Umbilical cord (tissue), 2 donors: ENCODE data around the gene MCF2L. TPM values are rescaled to one million over a fixed set of nuclear protein-coding genes. Genes with fewer than 3 reads are reported as not detected.
"Not testable (repeated sequence)": the region's sequence is repeated elsewhere in the genome, so short reads cannot be mapped to it uniquely, and the experiment has no call there.

Source experiments
- DNase-seq: peaks from one replicate; pipeline ENCODE4 v3.0.0-alpha.2; 2015; ENCODE audit warnings: low spot score
- total RNA-seq: library from RNA; depleted of rRNA; stranded (reverse); fragments of >200 nt; gene quantifications from one replicate; pipeline ENCODE4 v1.2.3, GENCODE V29; 2014; ENCODE audit warnings: low replicate concordance; ENCODE audit not compliant: insufficient read depth

The MCF2L gene
- total RNA-seq, 1 donor from 2014 or later: 9.4 TPM

- peak; percentile 29 for DNase-seq
Measured at GRCh38 chr13:113029487-113030258, 60.7 kb downstream of the MCF2L start.

- DNase-seq: not testable (repeated sequence)
Measured at GRCh38 chr13:113030259-113030640, 61.2 kb downstream of the MCF2L start.

- no peak for DNase-seq
Measured at GRCh38 chr13:113031465-113031864, 62.5 kb downstream of the MCF2L start.

- no peak for DNase-seq
Measured at GRCh38 chr13:113032291-113032690, 63.3 kb downstream of the MCF2L start.

- no peak for DNase-seq
Measured at GRCh38 chr13:113033054-113033850, 64.2 kb downstream of the MCF2L start.

- peak; percentile 52 for DNase-seq
Measured at GRCh38 chr13:113034451-113035212, 65.6 kb downstream of the MCF2L start.

- DNase-seq: no peak
Measured at GRCh38 chr13:113035213-113035800, 66.3 kb downstream of the MCF2L start.

- no peak for DNase-seq
Measured at GRCh38 chr13:113036401-113036800, 67.4 kb downstream of the MCF2L start.

GRCh38 chr13:113040031-113040430 lies 71.0 kb downstream of the MCF2L start:
- no peak for DNase-seq

- no peak for DNase-seq
Measured at GRCh38 chr13:113040597-113041292, 71.7 kb downstream of the MCF2L start.

- no peak for DNase-seq
Measured at GRCh38 chr13:113041293-113041690, 72.3 kb downstream of the MCF2L start.

GRCh38 chr13:113041896-113042295 lies 72.9 kb downstream of the MCF2L start:
- no peak for DNase-seq

- no peak for DNase-seq
Measured at GRCh38 chr13:113042456-113042855, 73.4 kb downstream of the MCF2L start.

- no peak for DNase-seq
Measured at GRCh38 chr13:113043001-113043630, 74.1 kb downstream of the MCF2L start.

- DNase-seq: no peak
Measured at GRCh38 chr13:113043931-113044330, 74.9 kb downstream of the MCF2L start.

GRCh38 chr13:113044391-113045114 lies 75.5 kb downstream of the MCF2L start:
- DNase-seq: no peak

GRCh38 chr13:113045251-113046127 lies 76.5 kb downstream of the MCF2L start:
- DNase-seq: no peak

GRCh38 chr13:113046128-113046882 lies 77.3 kb downstream of the MCF2L start:
- no peak for DNase-seq
